GM15510 (cell line): Measurements from ENCODE around the gene C6orf15.

Experiments used
- POLR2A ChIP-seq: IDR thresholded peaks from 3 replicates; pipeline ENCODE4 v1.6.1; 2011; ENCODE audit warnings: borderline replicate concordance; ENCODE audit not compliant: insufficient read length; ENCODE audit errors: extremely low read depth

The C6orf15 gene

GRCh38 chr6:31142361-31142761, 30.0 kb upstream of the C6orf15 start:
- TF ChIP-seq POLR2A: no peak

- TF ChIP-seq POLR2A: no peak
Observed at GRCh38 chr6:31140643-31141042, 28.3 kb upstream of the C6orf15 start.

GRCh38 chr6:31139599-31139998, 27.2 kb upstream of the C6orf15 start:
- TF ChIP-seq POLR2A: no peak

- TF ChIP-seq POLR2A: no peak
Observed at GRCh38 chr6:31138982-31139381, 26.6 kb upstream of the C6orf15 start, which contains the start of gene PSORS1C2. PSORS1C2 (minus strand) TSS chr6:31139066; CDS start chr6:31139026, 40 bp downstream.

GRCh38 chr6:31135710-31136109, 23.3 kb upstream of the C6orf15 start:
- TF ChIP-seq POLR2A: no peak

GRCh38 chr6:31132806-31133205, 20.4 kb upstream of the C6orf15 start:
- TF ChIP-seq POLR2A: no peak

GRCh38 chr6:31131595-31131994, 19.2 kb upstream of the C6orf15 start:
- no peak for TF ChIP-seq POLR2A

GRCh38 chr6:31130751-31131150, 18.4 kb upstream of the C6orf15 start:
- TF ChIP-seq POLR2A: no peak

GRCh38 chr6:31129130-31129529, 16.8 kb upstream of the C6orf15 start:
- TF ChIP-seq POLR2A: no peak

GRCh38 chr6:31128093-31128676, 15.8 kb upstream of the C6orf15 start:
- no peak for TF ChIP-seq POLR2A

- no peak for TF ChIP-seq POLR2A
Observed at GRCh38 chr6:31126396-31127175, 14.2 kb upstream of the C6orf15 start.

- TF ChIP-seq POLR2A: no peak
Observed at GRCh38 chr6:31125586-31126363, 13.4 kb upstream of the C6orf15 start.

GRCh38 chr6:31125162-31125561, 12.8 kb upstream of the C6orf15 start:
- no peak for TF ChIP-seq POLR2A

- no peak for TF ChIP-seq POLR2A
Observed at GRCh38 chr6:31122791-31123706, 10.7 kb upstream of the C6orf15 start.
